ENCODE data around the gene INSR. TPM values are rescaled to one million over a fixed set of nuclear protein-coding genes. Genes with fewer than 3 reads are reported as not detected.

Gene INSR
- total RNA-seq, 4 donors from 2014 or later = 134 to 252 (median 164) TPM

- H3K4me3 ChIP-seq = no peak overlapping the region
- no peak overlapping the region for H3K27ac ChIP-seq
- TF ChIP-seq EP300 (IDR thresholded peaks at IDR 0.05; ENCODE audit: low read depth) = no peak
- no peak for TF ChIP-seq CTCF (IDR thresholded peaks at IDR 0.05)
- TF ChIP-seq POLR2AphosphoS5 (IDR thresholded peaks at IDR 0.05) = no peak
- no peak for TF ChIP-seq POLR2A (IDR thresholded peaks at IDR 0.05)
- no peak for DNase-seq
- in situ Hi-C loops (cut with MboI; ENCODE audit: low pct_ligation_motif_present in 1 of 4, low pct_unique_long_range_greater_than_20kb in 1 of 4, low sequenced_read_pairs in 3 of 4) (loop anchor here in 1 of 4 donors (25.0 kb wide), 1 partner anchor 218 kb away; the partner anchor contains the start of gene ARHGEF18), intact Hi-C loops (cut with DNase I; ENCODE audit: low total_unique reads) (no loop called here)
- peaks cover 0 to 49% (median 17%) of the 10 kb centered on the region in 4 donors for H3K36me3 ChIP-seq
- no peaks in the 10 kb centered on the region for H3K27me3 ChIP-seq
- 92% methylated on average over 14 of the region's 14 CpGs; no CpG with 5 or more reads in 1 of the 2 donors for WGBS, 2 donors (ENCODE audit: low coverage in 1 of 2)
- H3K4me1 ChIP-seq = no peaks in the 10 kb centered on the region
- H3K9me3 ChIP-seq = no peaks in the 10 kb centered on the region
These were observed 174.6 kb downstream of the INSR start for GRCh38 chr19:7119582-7119981.

- 80 to 88% methylated on average over 1 to 11 of the region's 11 CpGs for WGBS, 2 donors (ENCODE audit: low coverage in 1 of 2)
- Histone ChIP-seq H3K27me3 (no peaks in the 10 kb centered on the region), H3K4me3 (no peak overlapping the region), H3K27ac (no peak overlapping the region), H3K9me3 (no peaks in the 10 kb centered on the region), H3K36me3 (peaks cover 0 to 42% (median 14%) of the 10 kb centered on the region in 4 donors), H3K4me1 (no peaks in the 10 kb centered on the region)
- DNase-seq = no peak
- no peak for TF ChIP-seq EP300 (IDR thresholded peaks at IDR 0.05; ENCODE audit: low read depth)
- in situ Hi-C loops (cut with MboI; ENCODE audit: low pct_ligation_motif_present in 1 of 4, low pct_unique_long_range_greater_than_20kb in 1 of 4, low sequenced_read_pairs in 3 of 4) = loop anchor here in 1 of 4 donors (25.0 kb wide), 1 partner anchor 220 kb away; the partner anchor contains the start of gene ARHGEF18
- intact Hi-C loops (cut with DNase I; ENCODE audit: low total_unique reads) = no loop called here
These were observed 177.0 kb downstream of the INSR start for GRCh38 chr19:7117248-7117647.

GRCh38 chr19:7115721-7116120 is 178.5 kb downstream of the INSR start:
- no peaks in the 10 kb centered on the region for H3K4me1 ChIP-seq
- no peaks in the 10 kb centered on the region for H3K27me3 ChIP-seq
- peaks cover 0 to 32% (median 7%) of the 10 kb centered on the region in 4 donors for H3K36me3 ChIP-seq
- intact Hi-C loops (cut with DNase I; ENCODE audit: low total_unique reads) (no loop called here), in situ Hi-C loops (cut with MboI; ENCODE audit: low pct_ligation_motif_present in 1 of 4, low pct_unique_long_range_greater_than_20kb in 1 of 4, low sequenced_read_pairs in 3 of 4) (loop anchor here in 1 of 4 donors (25.0 kb wide), 1 partner anchor 222 kb away; the partner anchor contains the start of gene ARHGEF18)
- no peak overlapping the region for H3K27ac ChIP-seq
- 81 to 93% methylated on average over 3 to 6 of the region's 6 CpGs for WGBS, 2 donors (ENCODE audit: low coverage in 1 of 2)
- no peak for TF ChIP-seq CTCF (IDR thresholded peaks at IDR 0.05)
- no peak for TF ChIP-seq POLR2AphosphoS5 (IDR thresholded peaks at IDR 0.05)
- no peak for TF ChIP-seq EP300 (IDR thresholded peaks at IDR 0.05; ENCODE audit: low read depth)
- no peak for TF ChIP-seq POLR2A (IDR thresholded peaks at IDR 0.05)
- no peak overlapping the region for H3K4me3 ChIP-seq
- no peak for DNase-seq
- no peaks in the 10 kb centered on the region for H3K9me3 ChIP-seq

GRCh38 chr19:7113233-7113632 is 181.0 kb downstream of the INSR start:
- no peak for TF ChIP-seq EP300 (IDR thresholded peaks at IDR 0.05; ENCODE audit: low read depth)
- TF ChIP-seq CTCF (IDR thresholded peaks at IDR 0.05) = no peak
- TF ChIP-seq POLR2AphosphoS5 (IDR thresholded peaks at IDR 0.05) = no peak
- TF ChIP-seq POLR2A (IDR thresholded peaks at IDR 0.05) = no peak
- no peaks in the 10 kb centered on the region for H3K27me3 ChIP-seq
- intact Hi-C loops (cut with DNase I; ENCODE audit: low total_unique reads) (no loop called here), in situ Hi-C loops (cut with MboI; ENCODE audit: low pct_ligation_motif_present in 1 of 4, low pct_unique_long_range_greater_than_20kb in 1 of 4, low sequenced_read_pairs in 3 of 4) (loop anchor here in 1 of 4 donors (25.0 kb wide), 1 partner anchor 224 kb away; the partner anchor contains the start of gene ARHGEF18)
- H3K4me1 ChIP-seq = no peaks in the 10 kb centered on the region
- H3K4me3 ChIP-seq = no peak overlapping the region
- H3K9me3 ChIP-seq = no peaks in the 10 kb centered on the region
- H3K27ac ChIP-seq = no peak overlapping the region
- no peak for DNase-seq
- 87 to 100% methylated on average over 1 of the region's 1 CpG for WGBS, 2 donors (ENCODE audit: low coverage in 1 of 2)
- H3K36me3 ChIP-seq = peaks cover 0 to 21% (median 3%) of the 10 kb centered on the region in 4 donors

Data from transverse colon (tissue), 4 donors.